CD4-positive, alpha-beta T cell (primary cell): ENCODE data around the gene MITF. TPM values are rescaled to one million over a fixed set of nuclear protein-coding genes. Genes with fewer than 3 reads are reported as not detected.

ENCODE experiments used
- ATAC-seq: fragments of 200-7000 bp; cut with Tn5 transposase; one replicate; pipeline ENCODE4 v1.10.0; 2022; ENCODE audit warnings: mild to moderate bottlenecking; ENCODE audit not compliant: poor library complexity
- CTCF ChIA-PET: fragments of 350-600 bp; sonication (Branson Sonifier 250); formaldehyde crosslinking; loops from one replicate; lab custom pipeline; 2021; ENCODE audit warnings: antibody characterized with exemption, inconsistent platforms; lab: Charles Lee
- POLR2A ChIA-PET: fragments of 350-600 bp; sonication (Branson Sonifier 250); formaldehyde crosslinking; loops from one replicate; lab custom pipeline; 2021; ENCODE audit warnings: antibody characterized with exemption, inconsistent platforms; lab: Charles Lee
- DNase-seq, 14 experiments: peaks; one replicate each; pipeline ENCODE4 v3.0.0-alpha.2; 2013 to 2020; ENCODE audit warnings: mixed read lengths in 2 of 14
- H3K27ac ChIP-seq, 2 donors: one replicate each; pipeline versions ENCODE4 v1.5.1 to v1.7.0; 2013; ENCODE audit warnings: low read length in 2 of 2, low read depth in 1 of 2, mild to moderate bottlenecking in 1 of 2
- H3K27me3 ChIP-seq, 2 experiments: 1 replicate in 1 of 2; 2 replicates in 1 of 2; pipeline versions ENCODE4 v1.6.1 to v1.7.0; 2013; ENCODE audit warnings: low read length in 2 of 2, control low read depth in 1 of 2, mild to moderate bottlenecking in 1 of 2, moderate library complexity in 1 of 2; ENCODE audit not compliant: insufficient read depth in 2 of 2, control insufficient read depth in 1 of 2
- H3K36me3 ChIP-seq: one replicate; pipeline ENCODE4 v1.6.1; 2013; ENCODE audit warnings: low read length, control low read depth; ENCODE audit not compliant: insufficient read depth
- H3K4me1 ChIP-seq: one replicate; pipeline ENCODE4 v1.6.1; 2013; ENCODE audit warnings: low read length, control low read depth; ENCODE audit not compliant: insufficient read depth
- H3K4me3 ChIP-seq: one replicate; pipeline ENCODE4 v1.5.1; 2013; ENCODE audit warnings: mild to moderate bottlenecking, low read length, moderate library complexity
- H3K9me3 ChIP-seq, 2 experiments: 1 replicate in 1 of 2; 2 replicates in 1 of 2; pipeline versions ENCODE4 v1.6.1 to v1.7.0; 2013; ENCODE audit warnings: low read length in 2 of 2, mild to moderate bottlenecking in 2 of 2, control low read depth in 1 of 2, moderate library complexity in 1 of 2; ENCODE audit not compliant: control insufficient read depth in 1 of 2, insufficient read depth in 1 of 2
- H3K27ac Mint-ChIP-seq: one replicate; pipeline ENCODE4 v1.8.0; 2020; ENCODE audit warnings: mixed read lengths
- H3K27me3 Mint-ChIP-seq: one replicate; pipeline ENCODE4 v1.8.0; 2021; ENCODE audit warnings: mixed read lengths
- H3K36me3 Mint-ChIP-seq: one replicate; pipeline ENCODE4 v1.8.0; 2021; ENCODE audit warnings: low read depth, mixed read lengths
- H3K4me1 Mint-ChIP-seq: one replicate; pipeline ENCODE4 v1.8.0; 2021; ENCODE audit warnings: low read depth, mixed read lengths
- H3K4me3 Mint-ChIP-seq: one replicate; pipeline ENCODE4 v1.8.0; 2020; ENCODE audit warnings: mild to moderate bottlenecking, mixed read lengths
- H3K9me3 Mint-ChIP-seq: one replicate; pipeline ENCODE4 v1.8.0; 2020; ENCODE audit warnings: mixed read lengths
- CTCF ChIP-seq: fragments of 200-600 bp; IDR thresholded peaks from one replicate; pipeline ENCODE4 v1.8.0; 2022; ENCODE audit warnings: antibody characterized with exemption, mild to moderate bottlenecking
- intact Hi-C, 2 experiments: fragments of 100-400 bp; cut with DNase I in 1 of 2; cut with micrococcal nuclease in 1 of 2; formaldehyde crosslinking; loops; one replicate each; pipeline versions ENCODE4 v1.15.1 to v1.9.0; 2023 to 2025; cut with DNase I, micrococcal nuclease
- total RNA-seq, 174 experiments: library from RNA in 2 of 174; stranded (reverse) in 2 of 174; gene quantifications; one replicate each; pipeline ENCODE4 v1.2.3 and lab custom pipeline; 2021 to 2026

Gene MITF
- total RNA-seq, 2 experiments from 2014 or later: not detected

- H3K27me3 Mint-ChIP-seq: no peaks in the 10 kb centered on the region
- Histone ChIP-seq H3K4me1 (no peaks in the 10 kb centered on the region), H3K27me3 (no peaks in the 10 kb centered on the region), H3K4me3 (no peak overlapping the region), H3K36me3 (no peaks in the 10 kb centered on the region), H3K27ac (no peak overlapping the region), H3K9me3 (no peaks in the 10 kb centered on the region)
- no peak for ATAC-seq
- intact Hi-C loops: no loop called here
- no peak overlapping the region for H3K4me3 Mint-ChIP-seq
- no peak for TF ChIP-seq CTCF
- POLR2A ChIA-PET: no interaction called here
- no peaks in the 10 kb centered on the region for H3K36me3 Mint-ChIP-seq
- no peaks in the 10 kb centered on the region for H3K9me3 Mint-ChIP-seq
- CTCF ChIA-PET: no interaction called here
- H3K27ac Mint-ChIP-seq: no peak overlapping the region
- H3K4me1 Mint-ChIP-seq: no peaks in the 10 kb centered on the region
- DNase-seq: peak in 1 of 14 experiments; percentile 2
These were observed 244.4 kb downstream of the MITF start for GRCh38 chr3:69983546-69984265.

- intact Hi-C loops: no loop called here
- Mint-ChIP-seq H3K4me1 (no peaks in the 10 kb centered on the region), H3K27me3 (no peaks in the 10 kb centered on the region), H3K27ac (no peak overlapping the region), H3K4me3 (no peak overlapping the region), H3K9me3 (no peaks in the 10 kb centered on the region), H3K36me3 (no peaks in the 10 kb centered on the region)
- ChIA-PET POLR2A (no interaction called here), CTCF (no interaction called here)
- H3K4me1 ChIP-seq: no peaks in the 10 kb centered on the region
- TF ChIP-seq CTCF: no peak
- H3K4me3 ChIP-seq: no peak overlapping the region
- no peaks in the 10 kb centered on the region for H3K36me3 ChIP-seq
- no peaks in the 10 kb centered on the region for H3K9me3 ChIP-seq
- ATAC-seq: no peak
- no peaks in the 10 kb centered on the region for H3K27me3 ChIP-seq
- no peak overlapping the region for H3K27ac ChIP-seq
- DNase-seq: no peak
These were observed 246.0 kb downstream of the MITF start for GRCh38 chr3:69985266-69985665.

GRCh38 chr3:69986419-69986818, 247.2 kb downstream of the MITF start:
- POLR2A ChIA-PET: no interaction called here
- ATAC-seq (no peak), DNase-seq (no peak)
- TF ChIP-seq CTCF: no peak
- no peaks in the 10 kb centered on the region for H3K27me3 ChIP-seq
- Mint-ChIP-seq H3K4me3 (no peak overlapping the region), H3K9me3 (no peaks in the 10 kb centered on the region), H3K36me3 (no peaks in the 10 kb centered on the region), H3K27ac (no peak overlapping the region), H3K4me1 (no peaks in the 10 kb centered on the region), H3K27me3 (peaks cover 3% of the 10 kb centered on the region)
- H3K36me3 ChIP-seq: no peaks in the 10 kb centered on the region
- CTCF ChIA-PET: no interaction called here
- no peak overlapping the region for H3K27ac ChIP-seq
- intact Hi-C loops: no loop called here
- H3K9me3 ChIP-seq: no peaks in the 10 kb centered on the region
- H3K4me3 ChIP-seq: no peak overlapping the region
- H3K4me1 ChIP-seq: no peaks in the 10 kb centered on the region
